ENCODE results near the gene PDE1C.

The PDE1C gene

GRCh38 chr7:32051128-32051527, 19.1 kb downstream of the PDE1C start:
- no peak overlapping the region for H3K4me3 ChIP-seq (ENCODE audit: low read depth, low read length)
- TF ChIP-seq MYC (IDR thresholded peaks at IDR 0.05; ENCODE audit: low read depth, low read length), result no peak
- no peak for TF ChIP-seq CTCF (IDR thresholded peaks at IDR 0.05; ENCODE audit: low read depth, low read length)
- DNase-seq (ENCODE audit: low read depth), result no peak

GRCh38 chr7:32049599-32049998, 20.6 kb downstream of the PDE1C start:
- H3K4me3 ChIP-seq (ENCODE audit: low read depth, low read length), result no peak overlapping the region
- no peak for DNase-seq (ENCODE audit: low read depth)

GRCh38 chr7:32048970-32049491, 21.2 kb downstream of the PDE1C start:
- DNase-seq (ENCODE audit: low read depth), result no peak

More at GRCh38 chr7:32049599-32049998, 20.6 kb downstream of the PDE1C start:
- no peak for TF ChIP-seq POLR2A (IDR thresholded peaks at IDR 0.05; ENCODE audit: extremely low read depth, insufficient read length)
- TF ChIP-seq MAX (IDR thresholded peaks at IDR 0.05; ENCODE audit: low read depth, low read length), result no peak
- TF ChIP-seq MYC (IDR thresholded peaks at IDR 0.05; ENCODE audit: low read depth, low read length), result no peak
- TF ChIP-seq CTCF (IDR thresholded peaks at IDR 0.05; ENCODE audit: low read depth, low read length), result no peak

GRCh38 chr7:32047801-32048200, 22.4 kb downstream of the PDE1C start:
- TF ChIP-seq MAX (IDR thresholded peaks at IDR 0.05; ENCODE audit: low read depth, low read length) (no peak), POLR2A (IDR thresholded peaks at IDR 0.05; ENCODE audit: extremely low read depth, insufficient read length) (no peak), CTCF (IDR thresholded peaks at IDR 0.05; ENCODE audit: low read depth, low read length) (no peak), MYC (IDR thresholded peaks at IDR 0.05; ENCODE audit: low read depth, low read length) (no peak)
- DNase-seq (ENCODE audit: low read depth), result no peak
- H3K4me3 ChIP-seq (ENCODE audit: low read depth, low read length), result no peak overlapping the region

More at GRCh38 chr7:32048970-32049491, 21.2 kb downstream of the PDE1C start:
- TF ChIP-seq POLR2A (IDR thresholded peaks at IDR 0.05; ENCODE audit: extremely low read depth, insufficient read length) (no peak), MYC (IDR thresholded peaks at IDR 0.05; ENCODE audit: low read depth, low read length) (no peak), CTCF (IDR thresholded peaks at IDR 0.05; ENCODE audit: low read depth, low read length) (no peak)
- H3K4me3 ChIP-seq (ENCODE audit: low read depth, low read length), result no peak overlapping the region

GRCh38 chr7:32047075-32047474, 23.1 kb downstream of the PDE1C start:
- TF ChIP-seq CTCF (IDR thresholded peaks at IDR 0.05; ENCODE audit: low read depth, low read length) (no peak), MYC (IDR thresholded peaks at IDR 0.05; ENCODE audit: low read depth, low read length) (no peak), POLR2A (IDR thresholded peaks at IDR 0.05; ENCODE audit: extremely low read depth, insufficient read length) (no peak)
- H3K4me3 ChIP-seq (ENCODE audit: low read depth, low read length), result no peak overlapping the region
- no peak for DNase-seq (ENCODE audit: low read depth)

- DNase-seq (ENCODE audit: low read depth), result no peak
- TF ChIP-seq POLR2A (IDR thresholded peaks at IDR 0.05; ENCODE audit: extremely low read depth, insufficient read length), result no peak
Observed at GRCh38 chr7:32045228-32045627, 25.0 kb downstream of the PDE1C start.

GRCh38 chr7:32044739-32045138, 25.5 kb downstream of the PDE1C start:
- DNase-seq (ENCODE audit: low read depth), result no peak
- no peak overlapping the region for H3K4me3 ChIP-seq (ENCODE audit: low read depth, low read length)
- TF ChIP-seq CTCF (IDR thresholded peaks at IDR 0.05; ENCODE audit: low read depth, low read length) (no peak), MYC (IDR thresholded peaks at IDR 0.05; ENCODE audit: low read depth, low read length) (no peak), MAX (IDR thresholded peaks at IDR 0.05; ENCODE audit: low read depth, low read length) (no peak), POLR2A (IDR thresholded peaks at IDR 0.05; ENCODE audit: extremely low read depth, insufficient read length) (no peak)

More at GRCh38 chr7:32045228-32045627, 25.0 kb downstream of the PDE1C start:
- no peak overlapping the region for H3K4me3 ChIP-seq (ENCODE audit: low read depth, low read length)

All from NB4 (cell line).